B cell (primary cell): ENCODE results near the gene MNX1. TPM values are rescaled to one million over a fixed set of nuclear protein-coding genes. Genes with fewer than 3 reads are reported as not detected.

Source experiments
- ATAC-seq: fragments of 200-7000 bp; cut with Tn5 transposase; one replicate; pipeline ENCODE4 v1.10.0; 2021; ENCODE audit warnings: low read depth, mild to moderate bottlenecking, moderate number of reproducible peaks, moderate library complexity
- CTCF ChIA-PET: fragments of 350-600 bp; sonication (Branson Sonifier 250); formaldehyde crosslinking; loops from one replicate; lab custom pipeline; 2021; ENCODE audit warnings: antibody characterized with exemption, inconsistent platforms; lab: Charles Lee
- POLR2A ChIA-PET: fragments of 350-600 bp; sonication (Branson Sonifier 250); formaldehyde crosslinking; loops from one replicate; lab custom pipeline; 2021; ENCODE audit warnings: antibody characterized with exemption; lab: Charles Lee
- DNase-seq: peaks from one replicate; pipeline ENCODE4 v3.0.0; 2013
- H2AFZ ChIP-seq: 2 replicates; pipeline ENCODE4 v1.6.1; 2012; ENCODE audit warnings: mild to moderate bottlenecking, low read depth, low read length; ENCODE audit not compliant: insufficient read depth, poor library complexity, severe bottlenecking
- H3K27ac ChIP-seq, 2 donors: 1 replicate in 1 of 2; 2 replicates in 1 of 2; pipeline ENCODE4 v1.5.1; 2012 to 2013; ENCODE audit warnings: low read length in 2 of 2, mild to moderate bottlenecking in 2 of 2, moderate library complexity in 1 of 2
- H3K27me3 ChIP-seq, 4 experiments: fragments of 200-600 bp in 1 of 4; sonication (generic) in 1 of 4; replicated peaks in 1 of 4; 1 replicate in 2 of 4; 2 replicates in 2 of 4; pipeline versions ENCODE4 v1.6.1 to v1.7.0; 2013 to 2016; ENCODE audit warnings: low read length in 3 of 4, mild to moderate bottlenecking in 2 of 4, mixed read lengths in 1 of 4, moderate library complexity in 1 of 4; ENCODE audit not compliant: insufficient read depth in 4 of 4, control insufficient read depth in 3 of 4; ENCODE audit errors: control extremely low read depth in 1 of 4
- H3K36me3 ChIP-seq, 2 experiments: replicated peaks in 1 of 2; 1 replicate in 1 of 2; 2 replicates in 1 of 2; pipeline versions ENCODE4 v1.6.1 to v1.7.1; 2013; ENCODE audit warnings: low read length in 1 of 2; ENCODE audit not compliant: insufficient read depth in 2 of 2, control insufficient read depth in 1 of 2; ENCODE audit errors: control extremely low read depth in 1 of 2, extremely low read depth in 1 of 2
- H3K4me1 ChIP-seq, 2 donors: fragments of 200-600 bp in 1 of 2; sonication (generic) in 1 of 2; 1 replicate in 1 of 2; 2 replicates in 1 of 2; pipeline versions ENCODE4 v1.5.1 to v1.6.1; 2013 to 2017; ENCODE audit warnings: low read length in 2 of 2; ENCODE audit not compliant: control insufficient read depth in 2 of 2, insufficient read depth in 2 of 2
- H3K4me2 ChIP-seq: replicated peaks from 2 replicates; pipeline ENCODE3; 2012; ENCODE audit warnings: mild to moderate bottlenecking, low read depth, low read length; ENCODE audit not compliant: poor library complexity, severe bottlenecking
- H3K4me3 ChIP-seq, 5 experiments: fragments of 200-600 bp in 1 of 5; sonication (generic) in 1 of 5; 1 replicate in 3 of 5; 2 replicates in 2 of 5; pipeline versions ENCODE4 v1.5.1 to v1.7.0; 2011 to 2016; ENCODE audit warnings: low read length in 4 of 5, mild to moderate bottlenecking in 4 of 5, low read depth in 2 of 5, control low read depth in 1 of 5, moderate library complexity in 1 of 5; ENCODE audit not compliant: insufficient read depth in 1 of 5; ENCODE audit errors: control extremely low read depth in 1 of 5, extremely low read depth in 1 of 5
- H3K79me2 ChIP-seq: fragments of 200-600 bp; sonication (generic); one replicate; pipeline ENCODE4 v1.6.0; 2016; ENCODE audit warnings: low read length; ENCODE audit not compliant: control insufficient read depth, insufficient read depth
- H3K9ac ChIP-seq: fragments of 200-600 bp; sonication (generic); 2 replicates; pipeline ENCODE4 v1.6.1; 2017; ENCODE audit warnings: mild to moderate bottlenecking, low read length, moderate library complexity
- H3K9me3 ChIP-seq, 3 donors: one replicate each; pipeline versions ENCODE4 v1.6.1 to v1.7.1; 2013; ENCODE audit warnings: low read length in 2 of 3; ENCODE audit not compliant: control insufficient read depth in 2 of 3, insufficient read depth in 1 of 3; ENCODE audit errors: control extremely low read depth in 1 of 3
- H4K20me1 ChIP-seq: 2 replicates; pipeline ENCODE4 v1.6.0; 2012; ENCODE audit warnings: mild to moderate bottlenecking, low read length; ENCODE audit not compliant: insufficient read depth, control insufficient read depth, poor library complexity, severe bottlenecking
- H3K27ac Mint-ChIP-seq: one replicate; pipeline ENCODE4 v1.8.0; 2021; ENCODE audit warnings: mixed read lengths
- H3K27me3 Mint-ChIP-seq: one replicate; pipeline ENCODE4 v1.8.0; 2021; ENCODE audit warnings: mixed read lengths
- H3K4me1 Mint-ChIP-seq: one replicate; pipeline ENCODE4 v1.8.0; 2021; ENCODE audit warnings: mixed read lengths
- H3K4me3 Mint-ChIP-seq: one replicate; pipeline ENCODE4 v1.8.0; 2021; ENCODE audit warnings: mixed read lengths
- H3K9me3 Mint-ChIP-seq: one replicate; pipeline ENCODE4 v1.8.0; 2022; ENCODE audit warnings: mixed read lengths; ENCODE audit not compliant: insufficient read depth
- EZH2 ChIP-seq: IDR thresholded peaks from 2 replicates; pipeline ENCODE4 v1.6.1; 2012; ENCODE audit warnings: borderline replicate concordance, low read depth, mild to moderate bottlenecking, moderate library complexity, low read length; ENCODE audit not compliant: insufficient read depth, poor library complexity, severe bottlenecking
- WGBS: methylation state at CpG from one replicate; pipeline ENCODE4 v1.1.5; 2013; ENCODE audit warnings: missing lambda C conversion rate; ENCODE audit not compliant: insufficient coverage; 5-methylcytosine and 5-hydroxymethylcytosine counted together
- intact Hi-C: fragments of 100-400 bp; cut with micrococcal nuclease; formaldehyde crosslinking; loops from one replicate; pipeline ENCODE4 v1.10.0; 2022
- polyA plus RNA-seq: library from polyadenylated mRNA; depleted of rRNA; stranded (reverse); fragments of >200 nt; gene quantifications from 2 replicates; pipeline ENCODE4 v1.2.3, GENCODE V29; 2012
- total RNA-seq, 2 donors: library from RNA; stranded (reverse); fragments of 120-200 nt in 1 of 2; gene quantifications; 1 replicate in 1 of 2; 2 replicates in 1 of 2; pipeline versions ENCODE4 v1.2.3 to v1.2.4, GENCODE V29; 2013 to 2022
- TF ChIP-seq, protein P1 (sequence below): fragments of 200-600 bp; IDR thresholded peaks from one replicate; pipeline ENCODE4 v1.8.0; 2022; ENCODE audit warnings: antibody characterized with exemption, mild to moderate bottlenecking

Gene MNX1
- total and polyA plus RNA-seq, 2 donors (not counting 1 experiment from before 2014, with no cell fraction given) = not detected

DNA sequence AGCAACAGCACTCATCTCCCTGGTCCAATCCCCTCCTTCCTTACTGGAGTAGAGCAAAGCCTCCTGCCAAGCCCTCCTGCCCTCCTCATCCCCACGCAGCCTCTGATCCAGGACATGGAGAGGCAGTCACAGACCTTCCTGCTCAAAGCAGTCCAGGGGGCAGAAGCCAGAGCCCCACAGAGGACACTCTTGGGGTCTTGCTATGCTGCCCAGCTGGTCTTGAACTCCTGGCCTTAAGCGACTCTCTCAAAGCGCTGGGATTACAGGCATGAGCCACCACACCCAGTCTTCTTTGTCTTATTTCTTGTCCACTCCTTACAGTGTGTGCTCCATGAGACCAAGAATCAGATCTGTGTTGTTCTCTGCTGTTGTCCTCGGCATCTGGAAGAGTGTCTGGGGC lies 26.6 kb upstream of the MNX1 start:
- H3K9me3 Mint-ChIP-seq = peaks cover 8% of the 10 kb centered on the region
- H3K4me1 Mint-ChIP-seq = no peaks in the 10 kb centered on the region
- Histone ChIP-seq H3K4me2 (no peak overlapping the region), H3K36me3 (no peaks in the 10 kb centered on the region), H3K9me3 (peaks cover 0 to 7% (median 2%) of the 10 kb centered on the region in 3 donors), H3K4me1 (no peaks in the 10 kb centered on the region), H4K20me1 (no peaks in the 10 kb centered on the region), H3K27ac (no peak overlapping the region), H3K79me2 (no peaks in the 10 kb centered on the region), H3K27me3 (peaks cover 0 to 11% (median under 1%) of the 10 kb centered on the region in 4 experiments), H3K9ac (no peak overlapping the region), H3K4me3 (no peak overlapping the region), H2AFZ (no peak overlapping the region)
- ChIA-PET POLR2A (no interaction called here), CTCF (no interaction called here)
- TF ChIP-seq, protein P1, sequence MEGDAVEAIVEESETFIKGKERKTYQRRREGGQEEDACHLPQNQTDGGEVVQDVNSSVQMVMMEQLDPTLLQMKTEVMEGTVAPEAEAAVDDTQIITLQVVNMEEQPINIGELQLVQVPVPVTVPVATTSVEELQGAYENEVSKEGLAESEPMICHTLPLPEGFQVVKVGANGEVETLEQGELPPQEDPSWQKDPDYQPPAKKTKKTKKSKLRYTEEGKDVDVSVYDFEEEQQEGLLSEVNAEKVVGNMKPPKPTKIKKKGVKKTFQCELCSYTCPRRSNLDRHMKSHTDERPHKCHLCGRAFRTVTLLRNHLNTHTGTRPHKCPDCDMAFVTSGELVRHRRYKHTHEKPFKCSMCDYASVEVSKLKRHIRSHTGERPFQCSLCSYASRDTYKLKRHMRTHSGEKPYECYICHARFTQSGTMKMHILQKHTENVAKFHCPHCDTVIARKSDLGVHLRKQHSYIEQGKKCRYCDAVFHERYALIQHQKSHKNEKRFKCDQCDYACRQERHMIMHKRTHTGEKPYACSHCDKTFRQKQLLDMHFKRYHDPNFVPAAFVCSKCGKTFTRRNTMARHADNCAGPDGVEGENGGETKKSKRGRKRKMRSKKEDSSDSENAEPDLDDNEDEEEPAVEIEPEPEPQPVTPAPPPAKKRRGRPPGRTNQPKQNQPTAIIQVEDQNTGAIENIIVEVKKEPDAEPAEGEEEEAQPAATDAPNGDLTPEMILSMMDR = no peak
- no peak for TF ChIP-seq EZH2
- DNase-seq (no peak), ATAC-seq (no peak)
- H3K27me3 Mint-ChIP-seq = peaks cover 24% of the 10 kb centered on the region
- no peak overlapping the region for H3K4me3 Mint-ChIP-seq
- H3K27ac Mint-ChIP-seq = no peak overlapping the region
- 97% methylated on average over 3 of the region's 4 CpGs for WGBS
- intact Hi-C loops = no loop called here

DNA sequence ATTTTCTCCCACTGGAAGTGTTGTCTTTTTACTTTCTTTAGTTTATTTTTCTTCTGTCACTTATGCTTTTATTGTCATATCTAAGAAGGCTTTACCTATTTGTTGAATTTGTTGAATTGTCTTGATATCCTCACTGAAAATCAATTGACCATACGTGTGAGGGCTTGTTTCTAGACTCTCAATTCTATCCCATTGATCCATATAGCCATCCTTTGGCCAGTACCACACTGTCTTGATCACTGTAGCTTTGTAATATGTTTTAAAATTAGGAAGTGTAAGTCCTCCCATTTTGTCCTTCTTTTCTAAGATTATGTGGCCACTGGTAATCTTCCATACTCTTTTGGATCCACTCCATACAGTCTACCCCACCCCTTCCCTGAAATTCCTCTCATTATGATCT lies 25.5 kb upstream of the MNX1 start:
- no peak overlapping the region for H2AFZ ChIP-seq
- POLR2A ChIA-PET = no interaction called here
- DNase-seq = no peak
- no peaks in the 10 kb centered on the region for H3K4me1 ChIP-seq
- no peak overlapping the region for H3K9ac ChIP-seq
- peaks cover 30% of the 10 kb centered on the region for H3K27me3 Mint-ChIP-seq
- H3K27ac ChIP-seq = no peak overlapping the region
- no peak overlapping the region for H3K4me2 ChIP-seq
- H3K79me2 ChIP-seq = no peaks in the 10 kb centered on the region
- intact Hi-C loops = no loop called here
- peaks cover 0 to 16% (median 1%) of the 10 kb centered on the region in 4 experiments for H3K27me3 ChIP-seq
- no peaks in the 10 kb centered on the region for H4K20me1 ChIP-seq
- TF ChIP-seq, protein P1 = no peak
- no peak for TF ChIP-seq EZH2
- ATAC-seq = no peak
- CTCF ChIA-PET = no interaction called here
- peaks cover 8% of the 10 kb centered on the region for H3K9me3 Mint-ChIP-seq
- no CpG with 5 or more reads among the region's 1 CpG for WGBS
- H3K36me3 ChIP-seq = no peaks in the 10 kb centered on the region
- no peaks in the 10 kb centered on the region for H3K4me1 Mint-ChIP-seq
- no peak overlapping the region for H3K4me3 Mint-ChIP-seq
- no peak overlapping the region for H3K4me3 ChIP-seq
- H3K9me3 ChIP-seq = peaks cover 0 to 7% (median 2%) of the 10 kb centered on the region in 3 donors
- H3K27ac Mint-ChIP-seq = no peak overlapping the region
